Keratinocyte (primary cell): Measurements from ENCODE around the gene SIAE.

Experiments used
- EZH2 ChIP-seq: IDR thresholded peaks from one replicate; pipeline ENCODE4 v1.6.1; 2012; ENCODE audit warnings: inconsistent platforms, mild to moderate bottlenecking, low read length, moderate library complexity
- TF ChIP-seq, protein P1 (sequence below), 3 experiments: IDR thresholded peaks in 1 of 3; conservative IDR thresholded peaks in 1 of 3; optimal IDR thresholded peaks in 1 of 3; 2 replicates in 2 of 3; 3 replicates in 1 of 3; pipeline versions ENCODE3 to v1.5.1; 2011; ENCODE audit warnings: low read length in 3 of 3, mild to moderate bottlenecking in 3 of 3, moderate library complexity in 2 of 3, control low read depth in 1 of 3, inconsistent platforms in 1 of 3; ENCODE audit not compliant: insufficient read depth in 2 of 3; ENCODE audit errors: extremely low read depth in 1 of 3

DNA sequence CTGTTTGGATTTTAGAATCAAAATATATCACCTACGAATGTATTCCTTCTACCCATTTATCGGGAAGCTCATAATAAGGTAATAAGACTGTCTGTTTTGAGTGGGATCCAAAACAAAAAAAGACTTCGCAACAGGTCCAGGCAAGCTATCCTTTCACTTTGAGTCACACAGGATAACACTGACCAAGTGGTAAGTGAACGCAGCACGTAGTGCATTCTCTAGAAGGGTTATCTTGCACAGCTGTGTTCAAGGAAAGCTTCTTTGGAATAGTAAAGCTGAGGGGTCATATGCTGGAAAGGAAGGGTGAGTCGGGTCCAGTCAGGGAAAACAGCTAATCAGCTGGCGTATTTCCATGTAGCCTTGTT lies 43.9 kb upstream of the SIAE start:
- TF ChIP-seq, protein P1, sequence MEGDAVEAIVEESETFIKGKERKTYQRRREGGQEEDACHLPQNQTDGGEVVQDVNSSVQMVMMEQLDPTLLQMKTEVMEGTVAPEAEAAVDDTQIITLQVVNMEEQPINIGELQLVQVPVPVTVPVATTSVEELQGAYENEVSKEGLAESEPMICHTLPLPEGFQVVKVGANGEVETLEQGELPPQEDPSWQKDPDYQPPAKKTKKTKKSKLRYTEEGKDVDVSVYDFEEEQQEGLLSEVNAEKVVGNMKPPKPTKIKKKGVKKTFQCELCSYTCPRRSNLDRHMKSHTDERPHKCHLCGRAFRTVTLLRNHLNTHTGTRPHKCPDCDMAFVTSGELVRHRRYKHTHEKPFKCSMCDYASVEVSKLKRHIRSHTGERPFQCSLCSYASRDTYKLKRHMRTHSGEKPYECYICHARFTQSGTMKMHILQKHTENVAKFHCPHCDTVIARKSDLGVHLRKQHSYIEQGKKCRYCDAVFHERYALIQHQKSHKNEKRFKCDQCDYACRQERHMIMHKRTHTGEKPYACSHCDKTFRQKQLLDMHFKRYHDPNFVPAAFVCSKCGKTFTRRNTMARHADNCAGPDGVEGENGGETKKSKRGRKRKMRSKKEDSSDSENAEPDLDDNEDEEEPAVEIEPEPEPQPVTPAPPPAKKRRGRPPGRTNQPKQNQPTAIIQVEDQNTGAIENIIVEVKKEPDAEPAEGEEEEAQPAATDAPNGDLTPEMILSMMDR (optimal IDR thresholded peaks at IDR 0.05 in 1 of 3, IDR thresholded peaks at IDR 0.05 in 1 of 3, conservative IDR thresholded peaks at IDR 0.05 in 1 of 3; ENCODE audit: extremely low read depth in 1 of 3, insufficient read depth in 2 of 3, low read length in 3 of 3): no peak
- no peak for TF ChIP-seq EZH2
